Choroid plexus epithelial cell (primary cell): ENCODE measurements around the gene CAP2.

Experiments
- DNase-seq: peaks from one replicate; pipeline ENCODE4 v3.0.0-alpha.2; 2010; ENCODE audit warnings: low read depth
- H3K4me3 ChIP-seq: 2 replicates; pipeline ENCODE4 v1.5.1; 2011; ENCODE audit warnings: low read depth, mild to moderate bottlenecking, control low read depth, low read length, moderate library complexity
- TF ChIP-seq, protein P1 (sequence below): conservative IDR thresholded peaks from 2 replicates; pipeline ENCODE4 v1.5.1; 2011; ENCODE audit warnings: low read depth, mild to moderate bottlenecking, control low read depth, inconsistent platforms, low read length, moderate library complexity

CAP2 gene

DNA sequence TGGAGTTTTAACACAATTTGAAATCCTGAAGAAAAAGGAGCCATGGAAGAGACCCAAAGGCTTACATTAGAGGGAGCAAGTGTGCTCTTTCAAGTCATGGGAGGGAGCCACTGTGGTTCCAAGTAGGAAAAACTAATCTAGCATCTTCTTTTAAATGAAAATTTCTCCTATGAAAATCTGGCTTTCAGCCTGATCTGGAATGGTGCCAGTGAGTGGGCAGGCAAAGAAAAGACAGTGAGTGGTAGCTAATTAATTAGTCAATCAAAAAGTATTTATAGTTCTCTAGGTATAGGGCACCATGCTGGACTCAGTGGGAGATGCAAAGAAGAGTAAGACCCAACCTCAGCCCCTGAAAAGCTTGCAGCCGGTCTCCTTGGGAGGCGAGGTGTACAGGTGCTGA is 21.9 kb downstream of the CAP2 start:
- H3K4me3 ChIP-seq: no peak overlapping the region
- TF ChIP-seq, protein P1, sequence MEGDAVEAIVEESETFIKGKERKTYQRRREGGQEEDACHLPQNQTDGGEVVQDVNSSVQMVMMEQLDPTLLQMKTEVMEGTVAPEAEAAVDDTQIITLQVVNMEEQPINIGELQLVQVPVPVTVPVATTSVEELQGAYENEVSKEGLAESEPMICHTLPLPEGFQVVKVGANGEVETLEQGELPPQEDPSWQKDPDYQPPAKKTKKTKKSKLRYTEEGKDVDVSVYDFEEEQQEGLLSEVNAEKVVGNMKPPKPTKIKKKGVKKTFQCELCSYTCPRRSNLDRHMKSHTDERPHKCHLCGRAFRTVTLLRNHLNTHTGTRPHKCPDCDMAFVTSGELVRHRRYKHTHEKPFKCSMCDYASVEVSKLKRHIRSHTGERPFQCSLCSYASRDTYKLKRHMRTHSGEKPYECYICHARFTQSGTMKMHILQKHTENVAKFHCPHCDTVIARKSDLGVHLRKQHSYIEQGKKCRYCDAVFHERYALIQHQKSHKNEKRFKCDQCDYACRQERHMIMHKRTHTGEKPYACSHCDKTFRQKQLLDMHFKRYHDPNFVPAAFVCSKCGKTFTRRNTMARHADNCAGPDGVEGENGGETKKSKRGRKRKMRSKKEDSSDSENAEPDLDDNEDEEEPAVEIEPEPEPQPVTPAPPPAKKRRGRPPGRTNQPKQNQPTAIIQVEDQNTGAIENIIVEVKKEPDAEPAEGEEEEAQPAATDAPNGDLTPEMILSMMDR: no peak
- no peak for DNase-seq

DNA sequence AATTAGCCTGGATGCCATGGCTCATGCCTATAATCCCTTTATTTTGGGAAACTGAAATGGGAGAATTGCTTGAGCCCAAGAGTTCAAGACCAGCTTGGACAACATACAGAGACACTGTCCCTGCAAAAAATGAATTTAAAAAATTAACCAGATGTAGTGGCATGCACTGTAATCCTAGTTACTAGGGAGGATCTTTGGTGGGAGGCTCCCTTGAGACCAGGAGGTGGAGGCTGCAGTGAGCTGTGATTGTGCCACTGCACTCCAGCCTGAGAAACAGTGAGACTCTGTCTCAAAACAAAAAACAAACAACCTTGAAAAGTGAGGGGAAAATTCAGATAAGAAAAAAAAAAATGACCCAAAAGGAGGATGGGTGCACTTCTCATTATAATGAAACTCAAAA is 23.4 kb downstream of the CAP2 start:
- H3K4me3 ChIP-seq: no peak overlapping the region
- TF ChIP-seq, protein P1: no peak
- DNase-seq: no peak

DNA sequence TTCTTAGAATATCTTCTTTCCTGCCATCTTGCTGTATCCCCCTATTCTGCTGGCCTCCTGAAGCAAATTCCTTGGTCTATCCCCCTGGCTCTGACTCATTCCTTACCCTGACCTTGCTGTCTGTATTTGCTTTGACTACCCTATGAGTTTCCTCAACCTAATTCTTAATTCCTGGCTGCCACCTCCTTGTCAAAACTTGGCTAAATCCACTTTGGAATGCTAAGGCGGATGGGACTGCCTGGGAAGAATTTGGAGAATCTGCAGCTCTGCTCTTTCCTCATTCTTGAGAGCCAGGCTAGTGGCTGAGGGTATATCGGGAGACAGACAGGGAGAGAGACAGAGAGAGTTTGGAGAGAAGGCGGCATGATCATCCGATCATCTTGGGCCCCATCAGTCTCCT is 24.4 kb downstream of the CAP2 start:
- H3K4me3 ChIP-seq: no peak overlapping the region
- TF ChIP-seq, protein P1: no peak
- peak; percentile 75 for DNase-seq

DNA sequence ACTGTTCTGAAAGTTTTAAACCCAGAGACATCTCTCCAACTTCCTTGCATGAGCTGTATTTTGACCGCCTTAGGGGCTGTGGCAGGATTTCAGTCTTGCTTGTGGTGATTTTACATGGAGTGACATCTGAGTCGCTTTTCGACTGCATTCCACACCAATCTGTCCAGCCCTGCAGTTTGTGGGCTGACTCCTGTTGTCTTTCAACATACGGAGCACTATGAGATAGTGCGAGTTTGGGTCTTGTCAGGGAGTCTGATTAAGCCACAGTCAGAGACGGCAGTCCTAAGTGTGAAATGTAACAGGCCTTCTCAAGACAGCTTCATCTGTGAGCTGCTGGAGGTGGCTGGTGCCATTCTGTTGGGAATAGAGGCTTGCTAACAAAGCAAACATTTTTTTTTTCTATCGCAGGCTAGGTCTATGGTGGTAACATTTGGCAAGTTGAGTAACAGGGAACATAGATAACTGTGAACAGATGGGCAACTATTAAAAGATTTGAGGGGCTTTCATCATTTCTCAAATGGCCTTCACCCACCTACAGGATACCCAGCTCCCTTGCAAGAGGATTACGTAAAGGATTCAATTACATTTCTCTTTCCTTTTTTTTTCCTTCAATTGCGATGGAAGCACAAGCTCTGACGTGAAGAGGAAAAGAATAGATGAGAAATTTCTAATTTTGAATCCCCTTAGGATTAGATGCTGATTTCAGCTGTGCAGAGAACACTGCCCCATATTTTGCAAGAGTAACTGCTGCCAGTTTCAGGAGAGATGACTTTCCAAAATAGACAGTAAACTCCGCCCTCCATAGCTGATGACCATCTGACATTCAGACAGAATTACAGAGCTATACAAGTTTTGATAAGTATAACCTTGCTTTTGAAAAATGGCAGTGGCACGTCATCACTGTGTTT is 25.1 kb downstream of the CAP2 start:
- H3K4me3 ChIP-seq: no peak overlapping the region
- DNase-seq: peak; percentile 50
- TF ChIP-seq, protein P1: no peak

DNA sequence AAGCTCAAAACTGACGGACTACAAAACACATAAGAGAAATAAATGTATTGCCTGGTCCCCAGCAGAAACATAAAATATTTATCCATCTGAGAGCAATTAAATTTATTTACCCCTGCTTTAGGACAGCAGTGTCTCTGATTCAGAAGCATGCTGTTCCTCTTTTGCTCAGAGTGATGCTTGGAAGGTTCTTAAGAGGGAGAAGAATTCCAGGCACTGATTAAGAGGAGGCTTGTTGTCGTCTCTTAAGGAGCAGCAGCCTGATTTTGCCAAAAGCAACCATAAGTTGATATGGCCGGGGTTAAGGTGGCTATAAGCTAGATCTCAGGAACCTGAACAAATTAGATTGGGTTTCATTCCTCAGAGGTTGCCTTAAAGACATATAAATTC is 25.8 kb downstream of the CAP2 start:
- H3K4me3 ChIP-seq: no peak overlapping the region
- no peak for DNase-seq

DNA sequence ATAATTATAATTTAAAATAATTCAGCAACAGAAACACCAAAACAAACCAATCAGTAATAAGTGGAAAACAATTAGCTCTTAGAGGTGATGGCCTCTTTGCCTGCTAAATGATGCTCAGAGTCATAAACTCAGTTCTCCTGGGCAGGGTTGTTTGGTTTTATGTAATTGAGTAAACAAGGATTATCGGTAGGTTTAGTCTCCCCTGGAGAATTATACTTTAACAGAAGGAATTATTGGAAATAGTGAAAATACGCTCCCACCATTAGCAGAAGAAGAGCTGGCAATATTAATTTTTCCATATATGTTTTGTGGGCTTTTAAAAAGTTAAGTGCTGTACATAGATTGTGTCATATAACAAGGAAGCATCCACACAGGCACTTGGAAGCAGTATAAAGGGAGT is 27.0 kb downstream of the CAP2 start:
- no peak overlapping the region for H3K4me3 ChIP-seq
- TF ChIP-seq, protein P1: no peak
- no peak for DNase-seq

More for the DNA sequence above, 25.8 kb downstream of the CAP2 start:
- TF ChIP-seq, protein P1: no peak

DNA sequence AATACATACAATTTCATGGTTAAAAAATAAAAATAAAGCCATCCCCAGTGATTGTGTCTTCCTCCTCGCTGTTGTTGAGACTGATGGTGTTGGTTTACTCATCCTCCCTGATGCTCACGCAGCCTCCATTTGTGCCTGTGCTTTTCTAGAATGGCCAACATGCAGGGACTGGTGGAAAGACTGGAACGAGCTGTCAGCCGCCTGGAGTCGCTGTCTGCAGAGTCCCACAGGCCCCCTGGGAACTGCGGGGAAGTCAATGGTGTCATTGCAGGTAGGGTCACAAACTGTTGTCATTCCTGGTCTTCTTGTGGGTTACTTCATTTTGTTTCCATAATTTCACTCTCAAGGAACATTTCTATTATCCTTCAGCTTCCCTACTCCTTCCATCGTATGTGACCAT is 28.0 kb downstream of the CAP2 start:
- TF ChIP-seq, protein P1: no peak
- DNase-seq: no peak

More for the DNA sequence above, 28.0 kb downstream of the CAP2 start:
- H3K4me3 ChIP-seq: no peak overlapping the region
